IPS-18a (cell line): ENCODE measurements around the gene WIZ.
A peak's percentile ranks its signal among the peaks of the same experiment; 100 is the strongest.

Experiments
- H3K27ac ChIP-seq: one replicate; pipeline ENCODE4 v1.5.1; 2013; ENCODE audit warnings: low read length
- H3K27me3 ChIP-seq: one replicate; pipeline ENCODE4 v1.6.1; 2013; ENCODE audit warnings: mild to moderate bottlenecking, low read length; ENCODE audit not compliant: control insufficient read depth, insufficient read depth
- H3K36me3 ChIP-seq: one replicate; pipeline ENCODE4 v1.6.1; 2013; ENCODE audit warnings: low read depth, low read length; ENCODE audit not compliant: control insufficient read depth
- H3K4me1 ChIP-seq: one replicate; pipeline ENCODE4 v1.6.1; 2013; ENCODE audit warnings: low read depth, low read length; ENCODE audit not compliant: control insufficient read depth
- H3K4me3 ChIP-seq: one replicate; pipeline ENCODE4 v1.5.1; 2013; ENCODE audit warnings: low read length
- H3K9ac ChIP-seq: one replicate; pipeline ENCODE4 v1.6.1; 2013; ENCODE audit warnings: mild to moderate bottlenecking, low read length, moderate library complexity
- H3K9me3 ChIP-seq: one replicate; pipeline ENCODE4 v1.6.1; 2013; ENCODE audit warnings: low read depth, low read length; ENCODE audit not compliant: control insufficient read depth

Gene WIZ

DNA sequence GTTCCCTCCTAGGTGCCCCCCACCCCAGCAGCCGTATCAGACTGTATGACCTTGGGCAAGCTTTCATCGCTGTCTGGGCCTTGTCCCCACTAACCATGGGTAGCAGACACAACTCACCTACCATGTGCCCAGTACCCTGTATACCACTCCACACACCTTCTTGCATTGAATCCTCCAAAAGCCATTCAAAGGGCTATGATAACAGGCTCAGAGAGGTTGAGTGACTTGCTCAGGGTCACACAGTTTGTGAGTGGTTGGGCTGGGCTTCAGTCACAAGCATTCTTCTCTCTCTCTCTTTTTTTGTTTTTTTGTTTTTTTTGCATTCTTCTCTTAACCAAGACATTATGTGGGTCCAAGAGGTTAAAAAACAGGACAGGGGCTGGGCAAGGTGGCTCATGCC lies 11.9 kb upstream of the WIZ start:
- no peak overlapping the region for H3K4me3 ChIP-seq
- H3K9me3 ChIP-seq: no peaks in the 10 kb centered on the region
- no peak overlapping the region for H3K9ac ChIP-seq
- no peaks in the 10 kb centered on the region for H3K36me3 ChIP-seq
- no peaks in the 10 kb centered on the region for H3K4me1 ChIP-seq
- H3K27me3 ChIP-seq: peaks cover 42% of the 10 kb centered on the region
- no peak overlapping the region for H3K27ac ChIP-seq

DNA sequence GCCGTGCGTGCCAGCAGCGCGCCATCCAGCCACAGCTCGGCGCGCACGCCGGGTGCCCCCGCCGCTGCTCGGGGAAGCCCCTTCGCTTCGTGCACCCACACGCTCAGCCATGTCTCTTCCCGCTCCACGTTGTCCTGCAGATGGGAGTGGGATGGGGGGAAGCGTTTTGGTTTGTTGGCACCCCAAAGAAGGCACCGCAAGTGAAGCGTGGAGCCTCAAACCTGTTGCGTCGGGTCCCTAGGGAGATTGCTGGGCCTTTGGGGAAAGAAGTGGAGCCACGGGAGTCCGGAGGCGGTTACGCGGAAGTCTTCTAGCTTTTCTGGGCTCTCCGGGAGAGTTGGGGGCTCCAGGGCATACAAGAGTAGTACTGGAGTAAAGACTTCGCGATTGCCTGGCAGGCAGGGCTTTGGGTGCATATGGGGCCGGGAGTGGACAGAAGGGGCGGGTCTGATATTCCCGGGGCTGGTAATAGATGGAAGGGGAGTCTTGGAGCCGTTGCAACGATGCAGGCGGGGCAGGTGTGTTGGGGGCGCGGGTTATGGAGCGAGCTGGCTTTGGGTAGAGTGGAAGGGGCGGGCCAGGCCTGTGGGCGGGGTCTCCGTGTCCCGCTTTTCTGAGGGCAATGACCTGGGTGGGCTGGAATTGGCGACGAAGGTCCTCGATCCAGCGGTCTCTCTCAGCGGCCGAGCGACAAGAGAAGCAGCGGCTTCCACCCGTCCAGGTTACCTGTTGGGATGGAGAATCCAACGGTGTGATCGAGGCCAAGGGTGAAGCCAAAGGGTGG lies 8.1 kb upstream of the WIZ start:
- H3K9ac ChIP-seq: no peak overlapping the region
- no peaks in the 10 kb centered on the region for H3K9me3 ChIP-seq
- no peaks in the 10 kb centered on the region for H3K36me3 ChIP-seq
- H3K27me3 ChIP-seq: peaks cover 79% of the 10 kb centered on the region
- peaks cover 5% of the 10 kb centered on the region for H3K4me1 ChIP-seq
- no peak overlapping the region for H3K4me3 ChIP-seq
- no peak overlapping the region for H3K27ac ChIP-seq

DNA sequence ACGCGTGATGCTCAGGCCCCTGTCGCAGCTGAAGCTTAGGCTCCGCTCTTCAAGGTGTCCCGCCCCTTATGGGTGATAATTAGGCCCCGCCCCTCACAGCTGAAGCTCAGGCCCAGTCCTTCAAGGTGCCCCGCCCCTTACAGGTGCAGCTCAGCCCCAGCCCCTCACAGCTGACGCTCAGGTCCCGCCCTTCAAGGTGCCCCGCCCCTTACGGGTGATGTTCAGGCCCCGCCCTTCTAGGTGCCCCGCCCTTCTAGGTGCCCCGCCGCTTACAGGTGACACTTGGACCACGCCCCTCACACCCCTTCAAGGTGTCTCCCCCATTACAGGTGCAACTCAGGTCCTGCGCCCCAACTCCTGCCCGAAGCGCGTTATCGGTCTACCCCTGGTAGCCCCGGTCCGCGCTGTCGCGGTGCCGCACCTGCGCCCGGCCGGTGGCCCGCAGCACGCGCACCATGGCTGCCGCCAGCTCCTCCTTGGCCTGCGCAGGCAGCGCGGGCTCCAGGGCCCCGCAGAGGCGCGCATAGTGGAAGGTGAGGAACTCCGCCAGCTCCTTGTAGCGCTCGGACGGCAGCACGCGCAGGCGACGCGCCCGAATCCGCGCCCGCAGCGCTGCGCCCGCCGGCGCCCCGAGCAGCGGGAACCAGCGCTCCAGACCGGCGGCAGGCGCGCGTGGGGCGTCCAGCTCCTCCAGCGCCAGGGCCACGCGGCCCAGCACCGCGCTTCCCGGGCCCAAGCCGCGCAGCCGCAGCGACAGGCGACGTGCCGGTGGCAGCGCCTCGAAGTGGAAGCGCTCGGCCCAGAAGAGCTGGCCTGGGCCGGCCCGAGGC lies 7.3 kb upstream of the WIZ start:
- no peak overlapping the region for H3K9ac ChIP-seq
- peaks cover 5% of the 10 kb centered on the region for H3K4me1 ChIP-seq
- H3K4me3 ChIP-seq: peak overlapping the region; percentile 35
- H3K27ac ChIP-seq: no peak overlapping the region
- H3K36me3 ChIP-seq: no peaks in the 10 kb centered on the region
- H3K27me3 ChIP-seq: peaks cover 82% of the 10 kb centered on the region
- no peaks in the 10 kb centered on the region for H3K9me3 ChIP-seq

- Histone ChIP-seq H3K4me3 (peak overlapping the region; percentile 30), H3K4me1 (peaks cover 5% of the 10 kb centered on the region), H3K9ac (no peak overlapping the region), H3K9me3 (no peaks in the 10 kb centered on the region), H3K27ac (no peak overlapping the region), H3K36me3 (no peaks in the 10 kb centered on the region), H3K27me3 (peaks cover 82% of the 10 kb centered on the region)
Observed at GRCh38 chr19:15456441-15456840, 6.7 kb upstream of the WIZ start.

GRCh38 chr19:15455996-15456395 lies 6.2 kb upstream of the WIZ start:
- Histone ChIP-seq H3K36me3 (no peaks in the 10 kb centered on the region), H3K27me3 (peaks cover 80% of the 10 kb centered on the region), H3K9me3 (no peaks in the 10 kb centered on the region), H3K4me1 (peaks cover 5% of the 10 kb centered on the region), H3K4me3 (no peak overlapping the region), H3K9ac (no peak overlapping the region), H3K27ac (no peak overlapping the region)

DNA sequence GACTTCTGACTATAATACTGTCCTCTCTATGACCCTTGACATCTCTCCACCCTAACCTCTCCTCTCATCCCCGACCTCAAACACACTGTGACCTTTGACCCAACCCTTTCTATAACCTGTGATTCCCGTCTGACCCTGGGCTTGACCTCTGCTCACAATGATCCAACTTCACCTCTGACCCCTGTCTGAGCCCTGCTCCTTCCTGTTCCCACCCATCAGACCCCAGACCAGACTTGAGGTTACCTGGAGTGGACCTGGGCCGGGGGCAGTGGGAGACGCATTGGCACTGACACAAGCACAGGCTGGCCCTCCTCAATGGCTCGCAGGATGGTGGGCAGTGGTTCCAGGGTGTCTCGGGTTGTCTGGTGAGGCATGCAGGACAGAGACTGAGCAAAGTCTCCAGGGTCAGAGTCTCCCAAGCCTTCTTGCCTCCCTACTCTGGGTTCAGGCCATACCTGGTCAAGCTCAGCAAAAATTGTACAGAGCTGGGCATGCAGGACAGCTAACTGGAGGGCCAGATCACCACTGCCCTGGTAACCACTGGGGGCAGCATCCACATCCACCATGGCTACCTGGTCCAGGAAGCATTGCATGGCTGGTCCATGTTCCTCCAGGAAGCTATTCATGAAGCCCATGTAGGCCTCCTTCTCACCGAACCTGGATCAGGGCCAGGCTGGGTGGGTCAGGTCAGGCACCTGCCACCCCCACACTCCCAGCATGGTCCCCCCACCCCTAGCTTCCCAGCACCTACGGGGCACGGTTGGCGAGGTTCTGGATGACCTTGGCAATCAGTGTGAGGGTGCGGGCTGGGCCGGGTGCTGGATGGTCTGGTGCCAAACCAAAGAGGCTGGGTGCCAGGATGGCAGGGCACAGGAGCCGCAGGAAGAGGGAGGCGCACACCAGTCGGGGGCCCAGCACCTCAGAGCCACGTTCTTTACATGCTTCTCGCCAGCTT lies 4.4 kb upstream of the WIZ start:
- H3K27me3 ChIP-seq: peaks cover 63% of the 10 kb centered on the region
- no peak overlapping the region for H3K9ac ChIP-seq

DNA sequence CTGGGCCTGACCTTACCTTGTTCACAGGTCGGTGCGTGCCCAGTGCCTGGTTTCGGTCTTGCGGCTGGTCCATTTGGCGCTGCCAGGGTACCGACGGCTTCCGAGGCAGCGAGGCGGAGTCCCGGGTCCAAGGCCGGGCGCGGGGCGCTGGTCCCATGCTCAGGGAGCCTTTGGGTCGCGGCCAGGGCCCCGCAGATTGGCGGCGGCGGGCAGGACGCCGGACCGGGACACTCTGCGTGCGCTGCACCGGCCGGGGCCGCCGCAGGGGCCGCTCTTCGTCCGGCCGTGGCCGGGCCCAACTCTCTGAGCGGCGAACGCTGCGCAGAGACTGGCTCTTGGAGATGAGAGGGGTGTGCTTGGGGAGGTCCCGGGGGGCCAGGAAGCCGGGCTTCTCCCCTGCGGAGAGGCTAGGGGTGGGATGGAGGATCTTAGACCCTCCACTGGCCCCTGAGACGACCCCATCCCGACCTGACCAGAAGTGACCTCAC lies 3.4 kb upstream of the WIZ start:
- no peaks in the 10 kb centered on the region for H3K9me3 ChIP-seq
- H3K4me3 ChIP-seq: peak overlapping the region; percentile 51
- peaks cover 12% of the 10 kb centered on the region for H3K4me1 ChIP-seq
- no peaks in the 10 kb centered on the region for H3K36me3 ChIP-seq
- no peak overlapping the region for H3K27ac ChIP-seq
- no peak overlapping the region for H3K9ac ChIP-seq
- peaks cover 54% of the 10 kb centered on the region for H3K27me3 ChIP-seq

More for the DNA sequence above, 4.4 kb upstream of the WIZ start:
- Histone ChIP-seq H3K4me1 (peaks cover 5% of the 10 kb centered on the region), H3K9me3 (no peaks in the 10 kb centered on the region), H3K27ac (no peak overlapping the region), H3K4me3 (no peak overlapping the region), H3K36me3 (no peaks in the 10 kb centered on the region)

DNA sequence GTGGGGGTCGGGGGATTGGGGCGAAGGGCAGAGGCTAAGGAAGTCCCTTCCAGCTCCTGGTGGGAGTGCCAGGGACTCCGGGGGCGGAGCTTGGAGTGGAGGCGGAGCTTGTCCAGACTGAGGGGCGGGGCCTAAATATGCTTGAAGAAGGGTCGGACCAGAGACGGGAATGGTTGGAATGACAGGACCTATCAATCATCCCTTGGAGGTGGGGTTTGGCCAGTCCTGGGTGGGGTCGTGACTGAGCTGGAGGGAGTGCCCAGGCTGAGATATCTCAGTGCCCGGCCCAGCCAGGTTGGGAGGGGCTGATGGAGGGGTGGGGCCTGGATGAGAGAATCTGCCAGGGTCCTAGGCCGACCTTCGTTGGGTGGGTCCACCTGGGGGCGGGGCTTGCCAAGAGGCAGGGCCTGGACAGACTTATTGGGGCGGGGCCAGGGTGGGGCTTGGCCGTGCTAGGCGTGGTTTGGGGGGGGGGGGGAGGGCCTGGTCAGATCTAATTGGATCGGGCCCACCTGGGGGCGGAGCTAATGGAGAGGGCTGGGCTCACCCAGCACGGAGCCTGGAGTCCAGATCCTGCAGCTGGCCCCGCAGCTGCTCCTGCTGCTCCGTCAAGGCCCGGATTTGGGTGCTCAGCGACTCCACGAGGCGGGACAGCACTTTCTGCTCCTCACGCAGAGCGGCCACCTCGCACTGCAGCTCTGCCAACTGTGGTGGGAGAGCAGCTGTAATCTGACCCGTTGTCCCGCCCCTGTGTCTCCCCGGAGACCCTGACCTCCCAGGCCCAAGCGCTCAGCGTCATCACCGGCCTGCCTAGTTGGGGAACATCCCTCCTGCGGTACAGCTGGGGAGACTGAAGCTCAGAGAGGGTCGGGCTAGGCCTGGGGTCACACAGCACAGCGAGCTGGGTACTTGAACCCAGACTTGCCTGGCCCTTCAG lies 2.6 kb upstream of the WIZ start:
- H3K27ac ChIP-seq: no peak overlapping the region
- peaks cover 47% of the 10 kb centered on the region for H3K27me3 ChIP-seq
- no peaks in the 10 kb centered on the region for H3K36me3 ChIP-seq
- peaks cover 12% of the 10 kb centered on the region for H3K4me1 ChIP-seq
- no peak overlapping the region for H3K9ac ChIP-seq
- H3K4me3 ChIP-seq: peak overlapping the region; percentile 51
- H3K9me3 ChIP-seq: no peaks in the 10 kb centered on the region

- no peaks in the 10 kb centered on the region for H3K9me3 ChIP-seq
- no peak overlapping the region for H3K27ac ChIP-seq
- H3K27me3 ChIP-seq: peaks cover 28% of the 10 kb centered on the region
- no peak overlapping the region for H3K9ac ChIP-seq
- peak overlapping the region; percentile 53 for H3K4me3 ChIP-seq
- H3K36me3 ChIP-seq: no peaks in the 10 kb centered on the region
- peaks cover 7% of the 10 kb centered on the region for H3K4me1 ChIP-seq
Observed at GRCh38 chr19:15450528-15450890, 753 bp upstream of the WIZ start.

GRCh38 chr19:15448778-15449619 lies 757 bp downstream of the WIZ start:
- peaks cover 7% of the 10 kb centered on the region for H3K4me1 ChIP-seq
- H3K27ac ChIP-seq: no peak overlapping the region

More at GRCh38 chr19:15448778-15449619, 757 bp downstream of the WIZ start:
- no peak overlapping the region for H3K9ac ChIP-seq
- H3K36me3 ChIP-seq: no peaks in the 10 kb centered on the region
- H3K27me3 ChIP-seq: peaks cover 14% of the 10 kb centered on the region
- H3K9me3 ChIP-seq: no peaks in the 10 kb centered on the region
- H3K4me3 ChIP-seq: peak overlapping the region; percentile 64
